Activated naive CD8-positive, alpha-beta T cell (primary cell): ENCODE measurements around the gene ACOT13.
"Not testable (repeated sequence)": the region's sequence is repeated elsewhere in the genome, so short reads cannot be mapped to it uniquely, and the experiment has no call there.

ENCODE experiments used
- H3K27ac Mint-ChIP-seq: one replicate; pipeline ENCODE4 v1.8.0; 2021; ENCODE audit warnings: mixed read lengths
- H3K27me3 Mint-ChIP-seq: one replicate; pipeline ENCODE4 v1.8.0; 2021; ENCODE audit warnings: mixed read lengths
- H3K36me3 Mint-ChIP-seq: one replicate; pipeline ENCODE4 v1.8.0; 2021; ENCODE audit warnings: mixed read lengths
- H3K4me1 Mint-ChIP-seq: one replicate; pipeline ENCODE4 v1.8.0; 2021; ENCODE audit warnings: low read depth, mixed read lengths
- H3K4me3 Mint-ChIP-seq: one replicate; pipeline ENCODE4 v1.8.0; 2021; ENCODE audit warnings: mild to moderate bottlenecking, mixed read lengths
- H3K9me3 Mint-ChIP-seq: one replicate; pipeline ENCODE4 v1.8.0; 2021; ENCODE audit warnings: low read depth, mixed read lengths

The ACOT13 gene

DNA sequence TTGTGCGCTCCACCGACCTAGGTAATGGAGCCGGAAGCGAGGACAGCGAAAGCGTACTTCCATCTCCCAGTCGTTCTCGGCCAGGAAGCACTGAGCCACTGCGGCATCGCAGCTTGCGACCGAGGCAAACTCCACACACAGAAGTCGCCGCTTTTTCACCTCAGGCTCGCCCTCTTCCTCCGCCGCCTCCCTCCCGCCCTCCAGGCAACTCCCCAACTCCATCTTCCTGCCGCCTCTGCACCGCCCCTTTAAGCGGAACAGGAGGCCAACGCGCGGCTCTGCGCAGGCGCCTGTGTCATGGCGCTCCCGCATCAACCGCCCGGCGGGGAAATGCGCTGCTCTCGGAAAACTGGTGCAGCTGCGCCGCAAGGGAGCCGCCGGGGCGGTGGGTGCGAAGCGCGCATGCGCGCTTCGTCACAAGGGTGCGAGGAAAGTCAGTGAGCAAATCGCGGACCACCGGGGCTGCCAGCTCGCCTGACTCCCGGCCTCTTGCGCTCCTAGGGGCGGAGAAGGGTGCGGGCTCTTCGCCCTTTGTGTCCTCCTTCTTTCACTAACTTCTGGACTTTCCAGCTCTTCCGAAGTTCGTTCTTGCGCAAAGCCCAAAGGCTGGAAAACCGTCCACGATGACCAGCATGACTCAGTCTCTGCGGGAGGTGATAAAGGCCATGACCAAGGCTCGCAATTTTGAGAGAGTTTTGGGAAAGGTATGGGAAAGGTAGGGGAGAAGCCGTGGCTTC, at the start of gene ACOT13, which contains the start of gene TDP2:
TSS of gene ACOT13 (plus strand) at position 437 of the 737 bp plus-strand sequence. CDS start at position 624, 187 bp downstream.
TSS of gene TDP2 (minus strand) at position 259 of the 737 bp plus-strand sequence. CDS start at position 222, 37 bp downstream.
- peak within 1 kb of the TSS; percentile 97 for H3K4me3 Mint-ChIP-seq
- peaks cover 16% of the 10 kb centered on the region for H3K36me3 Mint-ChIP-seq
- peaks cover 61% of the 10 kb centered on the region for H3K4me1 Mint-ChIP-seq
- H3K27me3 Mint-ChIP-seq, result no peaks in the 10 kb centered on the region
- no peaks in the 10 kb centered on the region for H3K9me3 Mint-ChIP-seq
- peak within 1 kb of the TSS; percentile 99 for H3K27ac Mint-ChIP-seq

DNA sequence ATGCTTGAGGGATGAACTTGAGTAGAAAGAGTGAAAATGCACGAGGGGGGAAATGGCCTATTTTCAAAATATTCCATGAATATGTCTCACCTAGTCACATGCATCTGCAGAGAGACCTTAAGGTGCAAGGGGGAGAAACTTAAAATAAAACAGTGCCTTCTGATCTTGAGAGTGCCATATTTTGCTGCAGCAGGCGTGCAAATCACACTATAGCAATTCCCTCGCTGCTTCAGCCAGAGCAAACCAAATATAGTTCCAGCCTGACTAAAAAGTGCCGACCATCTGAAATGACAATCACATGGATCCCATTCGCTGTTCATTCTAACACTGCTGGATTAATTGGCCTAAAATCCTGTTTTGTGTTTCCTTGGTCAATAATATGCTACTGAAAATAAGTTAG, 47.2 kb upstream of the ACOT13 start:
- Mint-ChIP-seq H3K4me1 (no peaks in the 10 kb centered on the region), H3K27me3 (no peaks in the 10 kb centered on the region), H3K9me3 (no peaks in the 10 kb centered on the region), H3K27ac (no peak overlapping the region), H3K4me3 (no peak overlapping the region), H3K36me3 (no peaks in the 10 kb centered on the region)

DNA sequence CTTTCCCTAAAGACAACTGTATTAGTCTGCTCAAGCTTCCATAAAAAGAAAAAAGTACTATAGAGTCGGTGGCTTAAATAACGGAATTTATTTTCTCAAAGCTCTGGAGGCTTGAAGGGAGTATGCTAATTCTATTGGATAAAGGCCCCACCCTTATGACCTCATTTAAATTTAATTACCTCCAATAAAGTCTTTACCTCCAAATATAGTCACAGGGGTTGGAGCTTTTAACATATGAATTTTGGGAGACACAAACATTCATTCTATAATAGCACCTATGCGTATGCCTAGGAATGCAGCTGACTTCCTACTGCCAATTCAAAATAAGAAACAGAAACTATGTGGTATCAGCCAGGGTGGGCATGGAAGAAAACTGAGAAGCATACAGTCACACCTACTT, 46.2 kb upstream of the ACOT13 start:
- Mint-ChIP-seq H3K9me3 (no peaks in the 10 kb centered on the region), H3K4me3 (no peak overlapping the region), H3K27ac (no peak overlapping the region), H3K27me3 (no peaks in the 10 kb centered on the region), H3K36me3 (no peaks in the 10 kb centered on the region), H3K4me1 (no peaks in the 10 kb centered on the region)

DNA sequence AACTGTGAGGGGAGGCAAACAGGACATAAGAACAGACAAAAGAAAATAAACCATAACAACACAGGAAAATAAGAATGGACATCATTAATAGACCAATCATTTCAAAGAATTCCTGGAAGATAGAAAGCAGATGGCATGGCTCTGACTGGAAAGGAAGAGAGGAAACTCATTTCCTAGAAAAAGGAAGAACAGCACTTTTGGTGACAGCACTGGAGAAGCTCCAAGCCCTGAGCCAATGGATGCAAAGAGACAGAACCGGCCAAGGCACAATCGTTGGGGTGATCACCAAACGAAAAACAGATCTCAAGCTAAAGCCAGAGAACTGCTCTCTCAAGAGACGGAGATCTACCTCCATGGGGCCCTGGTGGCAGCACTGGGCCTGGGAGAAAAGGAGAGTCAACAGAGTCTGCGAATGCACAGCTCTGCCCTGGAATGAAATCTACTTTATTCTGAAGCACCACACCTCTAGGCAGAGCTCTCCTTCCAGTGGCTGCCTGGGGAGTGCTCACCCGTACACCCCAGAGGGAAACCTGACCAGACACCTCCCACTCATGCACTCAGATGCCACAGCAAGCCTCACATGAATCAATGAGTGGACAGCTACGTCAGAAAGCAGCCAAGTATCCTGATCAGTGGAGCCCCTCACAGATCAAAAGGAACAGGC, 45.1 kb upstream of the ACOT13 start:
- H3K27ac Mint-ChIP-seq, result no peak overlapping the region
- H3K4me3 Mint-ChIP-seq, result no peak overlapping the region
- no peaks in the 10 kb centered on the region for H3K4me1 Mint-ChIP-seq
- H3K36me3 Mint-ChIP-seq, result no peaks in the 10 kb centered on the region
- H3K9me3 Mint-ChIP-seq, result no peaks in the 10 kb centered on the region
- no peaks in the 10 kb centered on the region for H3K27me3 Mint-ChIP-seq

DNA sequence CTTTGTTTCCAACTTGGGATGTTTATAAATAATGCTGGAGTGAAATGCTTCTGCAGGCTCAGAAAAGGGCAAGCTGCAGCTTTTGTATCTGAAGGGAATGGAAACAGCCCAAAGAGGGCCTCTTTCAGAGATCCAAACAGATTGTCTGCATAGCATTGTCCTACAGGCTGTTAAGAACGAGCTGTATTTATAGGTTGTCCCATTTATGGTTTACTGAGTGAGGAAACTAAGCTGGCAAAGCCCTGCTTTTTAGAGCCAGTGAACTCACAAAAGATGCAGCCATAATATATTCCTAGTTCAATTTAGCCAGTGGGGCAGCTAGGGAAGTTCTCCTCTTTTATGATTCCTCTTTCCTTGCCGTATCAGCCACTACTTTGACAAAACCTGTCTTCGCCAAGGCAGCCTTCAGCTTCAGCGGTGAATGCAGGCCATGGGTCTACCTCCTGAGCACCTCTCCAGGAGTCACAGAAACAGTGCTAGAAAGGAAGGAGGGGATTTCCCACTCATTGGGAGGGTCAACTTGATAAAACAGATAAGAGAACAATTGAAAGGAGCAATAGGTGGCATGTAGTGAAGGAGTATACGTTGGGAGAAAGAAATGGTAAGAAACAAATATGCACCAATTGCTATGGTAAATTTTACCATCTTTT, 35.9 kb upstream of the ACOT13 start:
- Mint-ChIP-seq H3K27me3 (peaks cover 5% of the 10 kb centered on the region), H3K4me1 (no peaks in the 10 kb centered on the region)

DNA sequence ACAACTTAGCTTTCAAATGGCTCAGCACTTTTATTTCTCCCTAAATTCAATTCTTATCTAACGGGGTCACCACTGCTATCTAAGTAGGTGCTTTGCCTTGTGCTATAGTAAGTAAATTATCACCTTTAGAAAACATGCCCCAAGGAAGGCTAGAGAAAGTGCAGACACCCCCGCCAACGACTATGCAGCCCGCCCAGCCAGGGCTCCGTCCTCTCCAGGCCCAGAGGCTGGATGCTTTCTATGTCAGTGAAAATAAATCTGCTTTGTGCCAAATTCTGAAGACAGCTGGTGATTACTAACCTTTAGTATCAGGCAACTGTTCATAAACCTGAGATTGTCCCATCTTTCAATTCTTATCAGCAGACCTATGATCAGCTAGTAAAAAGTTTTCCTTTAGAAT, 35.2 kb upstream of the ACOT13 start:
- no peak overlapping the region for H3K4me3 Mint-ChIP-seq
- no peaks in the 10 kb centered on the region for H3K9me3 Mint-ChIP-seq
- H3K4me1 Mint-ChIP-seq, result no peaks in the 10 kb centered on the region
- H3K27me3 Mint-ChIP-seq, result peaks cover 5% of the 10 kb centered on the region
- no peak overlapping the region for H3K27ac Mint-ChIP-seq
- H3K36me3 Mint-ChIP-seq, result peaks cover 2% of the 10 kb centered on the region

More for the DNA sequence above, 35.9 kb upstream of the ACOT13 start:
- Mint-ChIP-seq H3K9me3 (no peaks in the 10 kb centered on the region), H3K27ac (no peak overlapping the region), H3K4me3 (no peak overlapping the region), H3K36me3 (peaks cover 2% of the 10 kb centered on the region)

DNA sequence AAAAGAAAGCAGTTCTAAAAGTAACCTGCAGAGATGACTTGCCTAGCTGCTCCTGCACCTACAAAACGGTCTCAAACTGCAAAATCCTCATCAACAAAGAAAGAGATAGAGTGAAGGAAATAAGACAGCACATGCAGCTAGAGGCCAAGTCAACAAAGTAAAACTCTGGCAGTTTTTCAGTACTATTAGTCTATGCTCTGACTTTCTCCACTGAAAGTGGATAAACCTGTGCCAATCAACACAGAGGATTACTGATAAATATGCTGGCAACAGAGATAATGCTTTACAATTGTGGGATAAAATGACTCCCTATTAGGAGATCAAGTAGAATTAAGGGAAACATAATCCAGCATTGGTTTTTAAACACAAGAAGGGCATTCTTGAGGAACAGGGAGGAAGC, 34.3 kb upstream of the ACOT13 start:
- Mint-ChIP-seq H3K4me1 (peaks cover under 1% of the 10 kb centered on the region), H3K36me3 (peaks cover 2% of the 10 kb centered on the region), H3K4me3 (no peak overlapping the region), H3K9me3 (no peaks in the 10 kb centered on the region), H3K27ac (no peak overlapping the region), H3K27me3 (peaks cover 5% of the 10 kb centered on the region)

DNA sequence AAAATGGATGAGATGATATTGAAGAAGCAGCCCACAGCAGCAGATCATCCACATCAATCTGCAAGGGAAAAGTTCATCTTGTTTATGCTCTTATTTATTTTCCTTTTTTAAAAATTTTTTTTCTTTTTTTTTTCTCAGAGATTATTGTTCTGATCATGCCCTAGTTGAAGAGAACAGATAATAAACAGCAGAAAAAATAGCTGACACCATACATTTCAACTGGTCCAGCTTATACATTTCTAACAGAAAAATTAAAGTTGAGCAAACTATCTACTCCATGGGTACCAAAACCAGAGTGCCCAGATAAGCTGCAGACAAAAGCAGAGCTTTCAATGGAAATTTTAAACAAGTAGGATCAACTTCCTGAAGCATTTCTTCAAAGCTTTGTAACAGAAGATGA, 30.2 kb upstream of the ACOT13 start:
- peaks cover 5% of the 10 kb centered on the region for H3K4me1 Mint-ChIP-seq
- H3K36me3 Mint-ChIP-seq, result peaks cover 5% of the 10 kb centered on the region
- H3K9me3 Mint-ChIP-seq, result peaks cover 4% of the 10 kb centered on the region
- peaks cover 14% of the 10 kb centered on the region for H3K27me3 Mint-ChIP-seq
- H3K4me3 Mint-ChIP-seq, result no peak overlapping the region
- H3K27ac Mint-ChIP-seq, result no peak overlapping the region

DNA sequence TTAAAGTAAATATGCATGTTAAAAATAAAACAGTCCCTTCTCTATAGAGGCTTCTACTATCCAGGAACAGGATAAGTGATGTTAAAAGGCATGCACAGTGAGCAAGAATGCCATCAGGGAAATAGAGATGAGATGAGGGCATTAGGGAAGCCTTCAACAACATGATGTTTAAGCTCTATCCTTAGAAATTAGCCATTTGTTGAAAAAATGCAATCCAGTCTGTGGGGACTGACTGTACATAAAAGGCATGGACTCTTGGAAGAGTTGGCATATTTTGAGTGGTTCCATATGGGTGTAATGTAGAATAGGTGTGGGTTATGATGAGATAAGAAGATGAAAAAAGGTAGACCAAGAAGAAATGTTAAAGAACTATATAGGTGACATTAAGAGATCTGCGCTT, 26.7 kb upstream of the ACOT13 start:
- Mint-ChIP-seq H3K9me3 (peaks cover 4% of the 10 kb centered on the region), H3K27me3 (peaks cover 16% of the 10 kb centered on the region), H3K27ac (no peak overlapping the region), H3K4me1 (peaks cover 6% of the 10 kb centered on the region), H3K4me3 (no peak overlapping the region), H3K36me3 (peaks cover 5% of the 10 kb centered on the region)

DNA sequence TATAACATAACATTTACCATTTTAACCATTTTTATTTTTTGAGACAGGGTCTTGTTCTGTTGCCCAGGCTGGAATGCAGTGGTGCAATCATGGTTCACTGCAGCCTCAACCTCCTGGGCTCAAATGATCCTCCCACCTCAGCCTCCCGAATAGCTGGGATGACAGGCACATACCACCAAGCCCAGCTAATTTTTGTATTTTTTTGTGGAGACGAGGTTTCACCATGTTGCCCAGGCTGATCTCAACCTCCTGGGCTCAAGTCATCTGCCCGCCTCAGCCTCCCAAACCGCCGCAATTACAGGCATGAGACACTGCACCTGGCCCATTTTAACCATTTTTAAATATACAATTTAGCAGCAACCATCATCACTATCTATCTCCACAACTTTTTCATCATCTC, 26.2 kb upstream of the ACOT13 start:
- H3K4me1 Mint-ChIP-seq, result peaks cover 11% of the 10 kb centered on the region
- H3K36me3 Mint-ChIP-seq, H3K27ac Mint-ChIP-seq, H3K4me3 Mint-ChIP-seq, H3K9me3 Mint-ChIP-seq: not testable (repeated sequence)
- H3K27me3 Mint-ChIP-seq, result peaks cover 19% of the 10 kb centered on the region

DNA sequence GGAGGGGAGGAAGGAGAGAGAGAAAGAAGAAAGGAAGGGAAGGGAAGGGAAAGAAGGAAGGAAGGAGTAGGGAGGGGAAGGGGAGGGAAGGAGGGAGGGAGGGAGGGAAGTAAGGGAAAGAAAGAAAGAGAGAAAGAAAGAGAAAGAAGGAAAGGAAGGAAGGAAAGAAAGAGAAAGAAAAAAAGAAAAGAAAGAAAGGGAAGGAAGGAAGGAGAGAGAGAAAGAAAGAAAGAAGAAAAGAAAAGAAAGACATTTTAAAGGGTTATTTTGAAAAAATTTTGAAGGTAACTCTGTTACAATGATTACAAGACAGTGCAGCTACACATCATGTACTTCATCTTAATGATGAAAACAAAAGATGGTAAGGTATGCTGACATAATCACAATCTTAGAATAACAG, 24.8 kb upstream of the ACOT13 start:
- Mint-ChIP-seq H3K9me3 (peaks cover 4% of the 10 kb centered on the region), H3K36me3 (peaks cover 3% of the 10 kb centered on the region), H3K4me3 (no peak overlapping the region), H3K4me1 (peaks cover 18% of the 10 kb centered on the region), H3K27me3 (peaks cover 19% of the 10 kb centered on the region), H3K27ac (no peak overlapping the region)

DNA sequence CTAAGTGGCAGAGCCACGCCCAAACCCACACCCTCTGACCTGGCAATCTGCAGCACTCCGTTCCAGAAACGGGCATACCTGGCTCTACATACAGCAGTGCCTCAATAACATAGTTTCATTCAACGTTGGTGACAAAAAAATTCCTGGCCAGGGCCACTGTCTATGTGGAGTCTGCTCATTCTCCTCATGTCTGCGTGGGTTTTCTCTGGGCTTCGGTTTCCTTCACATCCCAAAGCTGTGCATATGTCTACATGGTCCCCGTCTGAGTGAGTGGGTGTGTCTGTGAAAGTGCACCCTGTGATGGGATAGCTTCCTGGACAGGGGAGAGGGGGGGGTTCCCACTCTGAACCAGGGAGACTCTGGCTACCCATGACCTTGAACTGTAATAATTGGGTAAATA, 23.0 kb upstream of the ACOT13 start:
- Mint-ChIP-seq H3K9me3 (peaks cover 3% of the 10 kb centered on the region), H3K27ac (no peak overlapping the region), H3K4me3 (no peak overlapping the region), H3K27me3 (peaks cover 19% of the 10 kb centered on the region), H3K4me1 (peaks cover 15% of the 10 kb centered on the region), H3K36me3 (peaks cover 3% of the 10 kb centered on the region)

DNA sequence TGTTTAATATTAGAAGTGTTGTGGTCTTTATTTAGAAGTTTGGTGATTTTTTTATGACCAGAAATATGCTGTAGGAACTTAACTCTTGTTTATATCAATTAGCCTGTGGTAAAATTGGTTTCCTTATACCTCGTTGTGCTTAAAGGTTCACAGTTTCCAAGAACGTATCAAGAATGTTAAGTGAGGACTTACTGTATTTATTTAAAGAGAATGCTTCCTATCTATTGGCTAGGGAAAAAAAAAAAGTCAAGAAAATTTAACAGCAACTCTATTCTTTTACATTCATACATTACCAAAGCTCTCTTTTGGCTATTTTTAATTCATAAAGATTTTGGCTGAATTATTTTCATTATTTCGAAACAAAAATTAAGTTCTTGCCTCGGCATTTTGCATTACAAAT, 22.5 kb upstream of the ACOT13 start:
- Mint-ChIP-seq H3K9me3 (no peaks in the 10 kb centered on the region), H3K4me1 (peaks cover 15% of the 10 kb centered on the region), H3K4me3 (no peak overlapping the region), H3K27ac (no peak overlapping the region), H3K27me3 (peaks cover 19% of the 10 kb centered on the region), H3K36me3 (no peaks in the 10 kb centered on the region)

DNA sequence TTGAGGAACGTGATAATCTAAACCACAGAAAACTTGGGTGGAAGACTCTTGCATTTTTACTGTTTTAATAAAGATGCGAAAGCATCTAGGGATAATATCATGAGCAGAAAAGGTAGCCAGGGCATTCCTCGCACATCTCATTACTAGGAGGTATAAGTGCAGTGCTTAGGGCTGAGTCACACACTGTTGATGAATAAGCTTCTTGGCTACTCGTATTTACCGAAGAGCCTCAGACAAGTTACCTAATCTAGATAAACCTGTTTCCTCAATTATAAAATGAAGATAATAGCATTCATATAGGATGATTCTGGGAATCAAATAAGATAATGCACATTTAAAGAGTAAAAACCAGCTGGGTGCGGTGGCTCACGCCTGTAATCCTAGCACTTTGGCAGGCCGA, 20.1 kb upstream of the ACOT13 start:
- H3K4me3 Mint-ChIP-seq, result peak overlapping the region; percentile 89
- no peak overlapping the region for H3K27ac Mint-ChIP-seq
- peaks cover 15% of the 10 kb centered on the region for H3K4me1 Mint-ChIP-seq
- H3K9me3 Mint-ChIP-seq, result no peaks in the 10 kb centered on the region
- H3K27me3 Mint-ChIP-seq, result peaks cover 8% of the 10 kb centered on the region
- H3K36me3 Mint-ChIP-seq, result peaks cover under 1% of the 10 kb centered on the region

DNA sequence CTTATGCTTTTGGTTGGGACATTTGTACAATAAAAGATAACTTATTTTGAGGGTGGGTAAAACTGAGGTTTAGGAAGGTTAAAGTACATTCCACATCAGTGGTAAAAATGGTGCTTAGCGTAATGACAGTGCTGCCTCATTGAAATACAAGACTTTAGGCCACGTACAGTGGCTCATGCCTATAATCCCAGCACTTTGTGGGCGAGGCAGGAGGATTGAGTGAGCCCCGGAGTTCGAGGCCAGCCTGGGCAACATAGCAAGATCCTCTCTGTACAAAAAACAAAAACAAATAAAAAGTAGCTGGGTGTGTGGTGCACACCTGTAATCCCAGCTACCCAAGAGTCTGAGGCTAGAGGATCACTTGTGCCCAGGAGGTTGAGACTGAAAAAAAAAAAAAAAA, 18.6 kb upstream of the ACOT13 start:
- H3K4me3 Mint-ChIP-seq, result no peak overlapping the region
- H3K27me3 Mint-ChIP-seq, result peaks cover 8% of the 10 kb centered on the region
- H3K4me1 Mint-ChIP-seq, result peaks cover 15% of the 10 kb centered on the region
- H3K27ac Mint-ChIP-seq, result no peak overlapping the region
- H3K36me3 Mint-ChIP-seq, result peaks cover 3% of the 10 kb centered on the region
- no peaks in the 10 kb centered on the region for H3K9me3 Mint-ChIP-seq
